Stimulated activated CD4-positive, alpha-beta T cell treated with anti-CD3 and anti-CD28 coated beads, TNF-alpha, amount 100 ng/mL, for 4 hours (primary cell): ENCODE measurements around the gene ADSS2.
"Not testable (repeated sequence)": the region's sequence is repeated elsewhere in the genome, so short reads cannot be mapped to it uniquely, and the experiment has no call there.

ENCODE experiments used
- DNase-seq, 3 experiments: peaks; one replicate each; pipeline ENCODE4 v3.0.0-alpha.2; 2020; ENCODE audit warnings: low read depth in 3 of 3

The ADSS2 gene

GRCh38 chr1:244365809-244366208 lies 85.9 kb downstream of the ADSS2 start:
- no peak for DNase-seq

- not testable (repeated sequence) for DNase-seq
Measured at GRCh38 chr1:244365262-244365661, 86.4 kb downstream of the ADSS2 start.

DNA sequence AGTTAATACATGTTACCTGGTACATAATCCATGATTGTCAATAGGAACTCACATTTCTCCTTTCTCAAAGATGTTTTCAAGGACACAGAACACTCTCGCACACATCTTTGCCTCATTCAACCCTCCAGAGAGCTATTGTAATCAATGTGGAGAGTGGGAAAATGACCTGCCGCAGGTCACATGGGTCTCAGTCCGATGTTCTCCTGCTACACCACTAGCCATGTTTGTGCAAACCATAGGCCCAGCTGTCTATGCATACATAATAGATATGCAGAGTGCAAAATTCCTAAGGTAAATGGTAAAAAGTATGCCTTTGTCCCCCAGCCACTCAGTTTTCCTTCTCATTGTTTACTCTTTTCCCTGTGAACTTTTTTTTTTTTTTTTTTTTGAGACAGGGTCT lies 89.2 kb downstream of the ADSS2 start:
- DNase-seq, result no peak

GRCh38 chr1:244361764-244362473 lies 89.8 kb downstream of the ADSS2 start:
- DNase-seq, result no peak
